NT2/D1 (cell line): Measurements from ENCODE around the gene BID.

Experiments
- DNase-seq: peaks from one replicate; pipeline ENCODE4 v3.0.0-alpha.2; 2011; ENCODE audit warnings: low read depth, low spot score
- H3K27me3 ChIP-seq: 2 replicates; pipeline ENCODE4 v1.6.0; 2011; ENCODE audit warnings: mild to moderate bottlenecking; ENCODE audit not compliant: insufficient read length, insufficient read depth
- H3K36me3 ChIP-seq: 2 replicates; pipeline ENCODE4 v1.6.1; 2011; ENCODE audit warnings: mild to moderate bottlenecking, low read length, mixed read lengths; ENCODE audit not compliant: insufficient read depth, insufficient read length
- H3K4me1 ChIP-seq: 2 replicates; pipeline ENCODE4 v1.5.1; 2011; ENCODE audit not compliant: insufficient read depth, insufficient read length
- H3K4me3 ChIP-seq: 2 replicates; pipeline ENCODE4 v1.5.1; 2011; ENCODE audit warnings: low read depth; ENCODE audit not compliant: insufficient read length
- H3K9ac ChIP-seq: 2 replicates; pipeline ENCODE4 v1.6.0; 2011; ENCODE audit warnings: low read depth; ENCODE audit not compliant: insufficient read length
- H3K9me3 ChIP-seq: 2 replicates; pipeline ENCODE4 v1.5.1; 2011; ENCODE audit warnings: mild to moderate bottlenecking, low read length; ENCODE audit not compliant: insufficient read depth
- SUZ12 ChIP-seq: IDR thresholded peaks from 2 replicates; pipeline ENCODE4 v1.6.1; 2011; ENCODE audit not compliant: insufficient read length, insufficient read depth; ENCODE audit errors: extremely low read depth
- YY1 ChIP-seq: IDR thresholded peaks from 2 replicates; pipeline ENCODE4 v1.6.1; 2011; ENCODE audit not compliant: insufficient read length, insufficient read depth
- ZNF274 ChIP-seq: IDR thresholded peaks from 2 replicates; pipeline ENCODE4 v1.6.1; 2011; ENCODE audit warnings: mild to moderate bottlenecking, low read depth, low read length

BID gene

DNA sequence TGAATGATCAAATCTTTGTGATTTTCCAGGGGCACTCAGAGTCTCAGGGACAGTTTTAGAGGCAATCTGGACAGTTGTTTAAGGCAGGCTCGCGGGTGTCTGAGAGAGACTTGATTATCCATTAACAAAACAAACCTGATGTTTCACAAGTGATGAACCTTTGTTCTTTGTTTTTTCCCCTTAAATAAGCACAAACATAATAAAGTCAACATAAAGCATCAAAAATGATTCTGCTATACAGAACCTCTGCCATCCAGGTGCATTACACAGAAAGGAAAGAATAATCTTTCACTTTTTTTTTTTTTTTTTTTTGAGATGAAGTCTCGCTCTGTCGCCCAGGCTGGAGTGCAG, 13.2 kb downstream of the BID start:
- DNase-seq = no peak
- no peak overlapping the region for H3K9ac ChIP-seq

GRCh38 chr22:17754233-17754925, 19.9 kb downstream of the BID start:
- Histone ChIP-seq H3K9me3 (no peaks in the 10 kb centered on the region), H3K9ac (no peak overlapping the region), H3K27me3 (no peaks in the 10 kb centered on the region), H3K4me1 (no peaks in the 10 kb centered on the region), H3K36me3 (no peaks in the 10 kb centered on the region), H3K4me3 (no peak overlapping the region)
- TF ChIP-seq YY1 = no peak
- TF ChIP-seq ZNF274 = no peak
- no peak for TF ChIP-seq SUZ12
- DNase-seq = no peak

More for the DNA sequence above, 13.2 kb downstream of the BID start:
- Histone ChIP-seq H3K36me3 (no peaks in the 10 kb centered on the region), H3K9me3 (no peaks in the 10 kb centered on the region), H3K4me3 (no peak overlapping the region), H3K4me1 (no peaks in the 10 kb centered on the region), H3K27me3 (no peaks in the 10 kb centered on the region)
- TF ChIP-seq SUZ12 (no peak), ZNF274 (no peak), YY1 (no peak)

DNA sequence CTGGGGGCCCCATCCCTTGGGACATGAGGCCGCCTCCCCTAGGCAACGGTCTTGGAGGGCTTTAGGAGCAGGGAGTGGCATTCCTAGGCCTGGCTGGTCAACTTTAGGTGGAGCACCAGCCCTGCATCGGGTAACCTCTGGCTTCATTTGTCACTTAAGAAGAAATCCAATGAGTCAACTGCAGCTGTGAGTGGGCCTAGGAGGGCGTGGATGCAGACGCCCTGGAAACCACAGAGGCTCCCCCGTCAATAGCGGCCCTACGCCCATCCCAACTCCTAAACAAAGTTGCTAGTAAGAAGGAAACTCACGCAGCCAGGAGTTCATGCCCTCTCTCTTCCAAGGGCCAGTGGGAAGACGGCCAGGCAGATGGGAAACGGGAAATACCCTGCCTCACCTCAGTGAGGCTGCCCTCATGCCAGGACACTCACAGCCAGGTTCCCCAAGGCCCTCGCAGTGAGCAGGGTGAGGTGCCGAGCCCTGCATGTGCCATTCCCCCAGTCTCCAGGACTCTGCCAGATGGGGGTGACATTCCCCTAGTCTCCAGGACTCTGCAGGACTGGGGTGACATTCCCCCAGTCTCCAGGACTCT, 20.8 kb downstream of the BID start:
- DNase-seq = no peak
- TF ChIP-seq YY1 (no peak), ZNF274 (no peak), SUZ12 (no peak)
- no peaks in the 10 kb centered on the region for H3K27me3 ChIP-seq
- H3K4me1 ChIP-seq = no peaks in the 10 kb centered on the region
- no peak overlapping the region for H3K9ac ChIP-seq
- H3K36me3 ChIP-seq = no peaks in the 10 kb centered on the region
- no peaks in the 10 kb centered on the region for H3K9me3 ChIP-seq
- H3K4me3 ChIP-seq = no peak overlapping the region

DNA sequence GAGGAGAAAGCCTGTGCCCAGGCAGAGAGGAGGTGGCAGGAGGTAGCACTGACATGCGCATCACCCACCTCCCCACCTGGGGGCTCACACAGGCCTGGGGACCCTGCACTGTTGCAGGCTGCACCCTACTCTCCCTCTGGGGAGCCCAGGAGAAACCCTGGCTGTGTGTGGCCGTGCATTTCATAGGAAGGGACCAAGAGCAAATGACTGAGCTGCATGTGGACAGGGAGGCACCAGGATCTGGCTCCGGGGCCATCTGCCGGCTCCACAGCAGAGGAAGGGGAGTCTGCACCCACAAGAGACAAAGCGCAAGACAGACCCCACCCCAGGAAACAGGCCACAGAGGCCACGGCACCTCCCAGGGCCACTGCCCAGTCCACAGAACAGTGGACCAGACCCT, 22.7 kb downstream of the BID start:
- Histone ChIP-seq H3K36me3 (no peaks in the 10 kb centered on the region), H3K4me1 (no peaks in the 10 kb centered on the region), H3K9me3 (no peaks in the 10 kb centered on the region), H3K4me3 (no peak overlapping the region), H3K27me3 (no peaks in the 10 kb centered on the region), H3K9ac (no peak overlapping the region)
- TF ChIP-seq SUZ12 (no peak), YY1 (no peak), ZNF274 (no peak)
- no peak for DNase-seq

- Histone ChIP-seq H3K9me3 (no peaks in the 10 kb centered on the region), H3K36me3 (no peaks in the 10 kb centered on the region), H3K9ac (no peak overlapping the region), H3K27me3 (no peaks in the 10 kb centered on the region), H3K4me3 (no peak overlapping the region), H3K4me1 (no peaks in the 10 kb centered on the region)
- DNase-seq = no peak
- TF ChIP-seq SUZ12 (no peak), YY1 (no peak), ZNF274 (no peak)
Observed at GRCh38 chr22:17749605-17750395, 24.5 kb downstream of the BID start.

DNA sequence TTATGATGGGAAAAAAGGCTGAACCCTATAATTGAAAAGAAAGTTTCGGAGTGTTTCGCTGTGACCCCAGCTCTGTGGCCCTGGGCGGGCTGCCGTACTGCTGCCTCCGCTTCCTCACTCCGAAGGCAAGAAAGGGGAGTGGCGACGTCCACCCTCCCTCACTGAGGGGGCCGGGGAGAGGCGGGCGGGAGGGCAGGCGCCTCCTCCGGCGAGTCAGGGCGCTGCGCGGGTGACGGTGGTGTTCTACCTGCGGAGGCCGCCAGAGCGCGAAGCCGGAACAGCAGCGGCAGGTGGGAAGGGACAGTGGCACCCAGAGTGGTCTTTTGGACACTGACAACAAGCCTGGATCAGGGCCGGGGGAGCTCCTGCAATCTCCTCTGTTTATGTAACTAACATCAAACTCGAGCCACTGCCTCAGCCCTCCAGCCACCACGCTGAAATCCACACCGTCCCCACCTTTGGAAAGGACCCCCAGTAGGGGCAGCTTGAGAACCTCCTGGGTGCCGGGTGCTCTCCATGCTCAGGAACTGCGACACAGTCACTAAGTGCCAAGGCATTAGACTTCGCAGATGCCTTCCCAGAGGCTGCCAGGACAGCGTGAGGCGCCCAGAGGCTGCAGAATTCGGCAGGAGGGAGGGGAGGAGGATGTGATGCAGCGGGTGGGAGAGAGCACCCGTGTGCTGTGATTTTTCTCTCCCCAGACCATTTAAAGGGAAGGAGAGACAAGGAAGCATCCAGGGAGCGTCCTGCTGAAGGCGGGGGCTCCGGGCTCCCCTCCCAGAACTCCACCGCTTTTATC, 25.5 kb downstream of the BID start:
- H3K9me3 ChIP-seq = no peaks in the 10 kb centered on the region
- no peak overlapping the region for H3K9ac ChIP-seq
- DNase-seq = no peak
- H3K36me3 ChIP-seq = no peaks in the 10 kb centered on the region
- TF ChIP-seq ZNF274 (no peak), YY1 (no peak), SUZ12 (no peak)
- H3K27me3 ChIP-seq = no peaks in the 10 kb centered on the region
- peaks cover 5% of the 10 kb centered on the region for H3K4me1 ChIP-seq
- H3K4me3 ChIP-seq = no peak overlapping the region

DNA sequence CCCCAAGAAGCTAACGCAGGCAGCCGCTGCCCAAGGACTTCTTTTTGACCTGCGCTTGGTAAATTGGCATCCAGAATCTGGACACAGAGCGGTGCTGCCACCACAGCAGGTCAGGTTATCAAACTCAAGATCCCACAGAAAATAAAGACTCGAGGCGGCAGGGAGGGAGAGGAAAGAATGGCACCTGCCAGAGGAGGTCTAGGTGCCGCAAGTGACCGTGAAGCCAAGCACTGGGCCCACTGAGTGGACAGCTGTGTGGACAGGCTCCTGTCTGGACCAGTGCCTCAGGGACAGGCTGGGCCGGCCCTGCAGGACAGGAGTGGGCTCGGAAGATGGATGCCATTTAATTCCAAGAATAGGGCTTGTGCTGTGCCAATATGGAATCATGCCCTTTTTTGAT, 27.4 kb downstream of the BID start:
- Histone ChIP-seq H3K4me3 (no peak overlapping the region), H3K9me3 (no peaks in the 10 kb centered on the region), H3K36me3 (no peaks in the 10 kb centered on the region), H3K27me3 (no peaks in the 10 kb centered on the region), H3K4me1 (peaks cover 7% of the 10 kb centered on the region), H3K9ac (no peak overlapping the region)
- DNase-seq = no peak
- TF ChIP-seq YY1 = no peak
- no peak for TF ChIP-seq SUZ12
- TF ChIP-seq ZNF274 = no peak
